Measurements from ENCODE around the gene TBC1D2B. TPM values are rescaled to one million over a fixed set of nuclear protein-coding genes. Genes with fewer than 3 reads are reported as not detected.
"Not testable (repeated sequence)": the region's sequence is repeated elsewhere in the genome, so short reads cannot be mapped to it uniquely, and the experiment has no call there.

Gene TBC1D2B
- total and polyA plus RNA-seq, 3 donors from 2014 or later, result 28.9 to 41.5 (median 40.6) TPM

DNA sequence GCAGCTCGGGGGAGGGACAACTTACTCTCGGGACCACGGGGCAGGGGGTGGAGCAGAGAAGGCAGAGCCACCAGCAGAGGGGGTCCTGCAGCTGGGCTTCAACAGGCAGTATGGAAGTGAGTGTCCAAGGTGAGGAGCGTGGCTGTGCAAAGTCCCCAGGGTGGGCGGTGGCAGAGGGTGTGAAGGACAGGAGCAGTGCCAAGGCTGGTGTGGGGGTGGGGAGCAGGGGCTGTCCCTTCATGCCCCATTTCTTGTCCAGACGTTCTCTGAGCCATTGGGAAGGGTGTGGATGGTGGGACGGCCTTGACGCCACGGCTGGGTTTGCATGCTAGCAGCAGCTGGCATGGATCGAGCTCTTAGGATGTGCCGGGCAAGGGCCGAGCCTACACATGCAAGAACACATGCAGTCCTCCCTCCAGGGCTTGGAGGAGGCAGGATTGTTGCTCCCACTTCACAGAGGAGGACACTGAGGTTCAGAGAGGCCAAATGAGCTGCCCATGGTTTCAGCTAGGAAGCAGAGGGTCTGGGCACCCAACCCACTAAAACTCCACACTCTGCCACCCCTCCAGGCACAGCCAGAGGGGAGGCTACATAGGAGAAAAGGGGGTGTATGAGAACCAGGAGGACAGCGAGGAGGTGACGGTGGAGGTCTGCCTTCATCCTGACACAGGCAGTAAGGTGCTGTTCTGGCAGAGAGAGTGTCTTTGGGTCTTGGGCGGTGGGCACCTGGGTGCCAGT is 93.6 kb downstream of the TBC1D2B start:
- TF ChIP-seq POLR2A (IDR thresholded peaks at IDR 0.05), result no peak
- TF ChIP-seq CTCF (IDR thresholded peaks at IDR 0.05), result no peak
- WGBS, 2 donors, result 52 to 61% methylated on average over 8 to 15 of the region's 15 CpGs
- intact Hi-C loops (cut with DNase I; ENCODE audit: low total_unique reads), result no loop called here
- H3K27me3 ChIP-seq, result no peaks in the 10 kb centered on the region
- no peak overlapping the region for H3K4me3 ChIP-seq
- no peaks in the 10 kb centered on the region for H3K9me3 ChIP-seq
- peak; percentile 13 for DNase-seq
- H3K4me1 ChIP-seq, result peaks cover 7% of the 10 kb centered on the region
- H3K36me3 ChIP-seq (ENCODE audit: low read depth, missing control alignments), result no peaks in the 10 kb centered on the region
- no peak overlapping the region for H3K27ac ChIP-seq

DNA sequence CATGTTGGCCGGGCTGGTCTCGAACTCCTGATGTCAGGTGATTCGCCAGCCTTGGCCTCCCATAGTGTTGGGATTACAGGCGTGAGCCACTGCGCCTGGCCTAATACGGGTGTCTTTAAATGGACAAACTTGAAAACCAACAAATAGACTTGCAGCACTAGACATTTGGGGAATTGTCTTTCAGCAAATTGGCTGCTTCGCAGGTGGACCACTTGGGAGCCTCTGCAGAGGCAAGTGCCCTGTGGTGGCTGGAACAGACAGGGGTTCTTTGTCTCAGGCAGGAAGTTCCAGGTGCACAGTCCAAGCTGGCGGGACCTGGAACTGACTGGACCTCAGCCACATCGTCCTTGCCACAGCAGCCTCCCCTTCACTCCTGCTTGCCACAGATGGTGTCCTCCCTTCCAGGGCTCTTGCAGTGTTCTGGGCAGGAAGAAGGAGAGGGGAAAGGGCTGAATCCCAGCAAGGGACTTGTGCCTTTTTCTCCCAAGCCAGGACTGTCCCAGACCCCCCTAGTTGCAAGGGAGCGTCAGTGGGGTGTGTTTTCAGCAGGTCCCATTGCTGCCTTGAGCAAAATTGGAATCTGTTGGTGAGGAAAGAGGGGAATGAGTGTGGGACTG is 94.3 kb downstream of the TBC1D2B start:
- intact Hi-C loops (cut with DNase I; ENCODE audit: low total_unique reads), result no loop called here
- WGBS, 2 donors, result 81 to 84% methylated on average over 7 to 10 of the region's 10 CpGs
- peaks cover 1% of the 10 kb centered on the region for H3K4me1 ChIP-seq
- H3K27me3 ChIP-seq, result no peaks in the 10 kb centered on the region
- H3K36me3 ChIP-seq (ENCODE audit: low read depth, missing control alignments), result no peaks in the 10 kb centered on the region
- no peaks in the 10 kb centered on the region for H3K9me3 ChIP-seq
- peak; percentile 10 for DNase-seq
- H3K27ac ChIP-seq, result no peak overlapping the region
- no peak overlapping the region for H3K4me3 ChIP-seq
- TF ChIP-seq POLR2A (IDR thresholded peaks at IDR 0.05) (no peak), CTCF (IDR thresholded peaks at IDR 0.05) (no peak)

- intact Hi-C loops (cut with DNase I; ENCODE audit: low total_unique reads), result no loop called here
- DNase-seq, result no peak
- Histone ChIP-seq H3K36me3 (ENCODE audit: low read depth, missing control alignments) (no peaks in the 10 kb centered on the region), H3K27me3 (no peaks in the 10 kb centered on the region), H3K4me3 (no peak overlapping the region), H3K9me3 (no peaks in the 10 kb centered on the region), H3K27ac (no peak overlapping the region), H3K4me1 (no peaks in the 10 kb centered on the region)
- WGBS, 2 donors, result 86 to 89% methylated on average over 9 to 10 of the region's 10 CpGs
- TF ChIP-seq POLR2A (IDR thresholded peaks at IDR 0.05) (no peak), CTCF (IDR thresholded peaks at IDR 0.05) (no peak)
Measured at GRCh38 chr15:77982127-77982490, 95.4 kb downstream of the TBC1D2B start.

GRCh38 chr15:77981281-77982126 is 96.0 kb downstream of the TBC1D2B start:
- H3K4me3 ChIP-seq, result no peak overlapping the region
- no peak for TF ChIP-seq CTCF (IDR thresholded peaks at IDR 0.05)
- TF ChIP-seq POLR2A (IDR thresholded peaks at IDR 0.05), result no peak
- H3K27ac ChIP-seq, result no peak overlapping the region
- H3K9me3 ChIP-seq, result no peaks in the 10 kb centered on the region
- intact Hi-C loops (cut with DNase I; ENCODE audit: low total_unique reads), result no loop called here
- H3K27me3 ChIP-seq, result no peaks in the 10 kb centered on the region
- 89 to 92% methylated on average over 10 to 30 of the region's 30 CpGs for WGBS, 2 donors
- no peaks in the 10 kb centered on the region for H3K36me3 ChIP-seq (ENCODE audit: low read depth, missing control alignments)
- DNase-seq, result no peak
- H3K4me1 ChIP-seq, result no peaks in the 10 kb centered on the region

- H3K4me1 ChIP-seq; H3K36me3 ChIP-seq (ENCODE audit: low read depth, missing control alignments); H3K4me3 ChIP-seq; H3K27me3 ChIP-seq; H3K27ac ChIP-seq; DNase-seq; H3K9me3 ChIP-seq; intact Hi-C loops (cut with DNase I; ENCODE audit: low total_unique reads): not testable (repeated sequence)
- WGBS, 2 donors, result 94% methylated on average over 5 of the region's 5 CpGs
Measured at GRCh38 chr15:77980674-77981073, 96.8 kb downstream of the TBC1D2B start.

Measured in testis (tissue), 3 donors.